NOMO-1 treated with dmso at 0.1 percent for 144 hours (cell line): ENCODE data around the gene DMRTC2.
A peak's percentile ranks its signal among the peaks of the same experiment; 100 is the strongest.

ENCODE experiments used
- DNase-seq: peaks from one replicate; lab custom pipeline; 2025; ENCODE audit not compliant: unreplicated experiment; lab: John Stamatoyannopoulos, UW

The DMRTC2 gene

GRCh38 chr19:41845001-41845050 is at the start of gene DMRTC2:
TSS of gene DMRTC2 (plus strand) at chr19:41845042. CDS start at chr19:41847429, 2,387 bp downstream.
- no peak for DNase-seq

- no peak for DNase-seq
Measured at GRCh38 chr19:41796362-41796761, 48.5 kb upstream of the DMRTC2 start, which contains the start of gene CEACAM3. TSS of gene CEACAM3 (plus strand) at chr19:41796587. CDS start at chr19:41796678, 91 bp downstream.

GRCh38 chr19:41796901-41797300 is 47.9 kb upstream of the DMRTC2 start:
- DNase-seq, result no peak

- no peak for DNase-seq
Measured at GRCh38 chr19:41799444-41800000, 45.3 kb upstream of the DMRTC2 start.

- no peak for DNase-seq
Measured at GRCh38 chr19:41801031-41801430, 43.8 kb upstream of the DMRTC2 start.

- peak; percentile 45 for DNase-seq
Measured at GRCh38 chr19:41801792-41802211, 43.0 kb upstream of the DMRTC2 start.

GRCh38 chr19:41802770-41803169 is 42.1 kb upstream of the DMRTC2 start:
- DNase-seq, result no peak

- no peak for DNase-seq
Measured at GRCh38 chr19:41804336-41804735, 40.5 kb upstream of the DMRTC2 start.

GRCh38 chr19:41807176-41807575 is 37.7 kb upstream of the DMRTC2 start:
- no peak for DNase-seq

GRCh38 chr19:41808663-41809566 is 35.9 kb upstream of the DMRTC2 start:
- peak; percentile 79 for DNase-seq

GRCh38 chr19:41810301-41810700 is 34.5 kb upstream of the DMRTC2 start:
- DNase-seq, result no peak

GRCh38 chr19:41811036-41811435 is 33.8 kb upstream of the DMRTC2 start:
- DNase-seq, result peak; percentile 74

- DNase-seq, result no peak
Measured at GRCh38 chr19:41811981-41812380, 32.9 kb upstream of the DMRTC2 start.

- no peak for DNase-seq
Measured at GRCh38 chr19:41813911-41814310, 30.9 kb upstream of the DMRTC2 start.

- DNase-seq, result no peak
Measured at GRCh38 chr19:41815301-41815700, 29.5 kb upstream of the DMRTC2 start.

- DNase-seq, result no peak
Measured at GRCh38 chr19:41816761-41817160, 28.1 kb upstream of the DMRTC2 start.

- DNase-seq, result peak; percentile 32
Measured at GRCh38 chr19:41821003-41821735, 23.7 kb upstream of the DMRTC2 start.

- no peak for DNase-seq
Measured at GRCh38 chr19:41837981-41838708, 6.7 kb upstream of the DMRTC2 start.

GRCh38 chr19:41839211-41839610 is 5.6 kb upstream of the DMRTC2 start:
- DNase-seq, result no peak

GRCh38 chr19:41843371-41843770 is 1.5 kb upstream of the DMRTC2 start:
- no peak for DNase-seq

- DNase-seq, result no peak
Measured at GRCh38 chr19:41844601-41845000, 241 bp upstream of the DMRTC2 start, which contains the start of gene LYPD4. TSS of gene LYPD4 (minus strand) at chr19:41844683. CDS start at chr19:41839285, 5,398 bp downstream.
